NCI-H748 treated with DMSO at 0.1 percent for 48 hours (cell line): Measurements from ENCODE around the gene GLUL.
"Not testable (repeated sequence)": the region's sequence is repeated elsewhere in the genome, so short reads cannot be mapped to it uniquely, and the experiment has no call there.

Source experiments
- DNase-seq: peaks from one replicate; lab custom pipeline; 2025; lab: John Stamatoyannopoulos, UW

Gene GLUL

GRCh38 chr1:182368358-182368757 is 23.2 kb downstream of the GLUL start:
- DNase-seq = no peak

GRCh38 chr1:182367926-182368325 is 23.7 kb downstream of the GLUL start:
- DNase-seq = no peak

GRCh38 chr1:182366596-182366995 is 25.0 kb downstream of the GLUL start:
- DNase-seq = no peak

- no peak for DNase-seq
These were observed 31.9 kb downstream of the GLUL start for GRCh38 chr1:182359645-182360044.

- DNase-seq = peak; percentile 8
These were observed 33.7 kb downstream of the GLUL start for GRCh38 chr1:182357913-182358312.

- DNase-seq = no peak
These were observed 34.4 kb downstream of the GLUL start for GRCh38 chr1:182357171-182357570.

- no peak for DNase-seq
These were observed 35.9 kb downstream of the GLUL start for GRCh38 chr1:182355723-182356098.

- DNase-seq = no peak
These were observed 39.7 kb downstream of the GLUL start for GRCh38 chr1:182351790-182352364.

- DNase-seq = no peak
These were observed 40.8 kb downstream of the GLUL start for GRCh38 chr1:182350839-182351238.

- DNase-seq = no peak
These were observed 42.4 kb downstream of the GLUL start for GRCh38 chr1:182348961-182349747.

- DNase-seq = no peak
These were observed 44.6 kb downstream of the GLUL start for GRCh38 chr1:182347019-182347418.

GRCh38 chr1:182340233-182341058 is 51.1 kb downstream of the GLUL start:
- no peak for DNase-seq

GRCh38 chr1:182339684-182340083 is 51.9 kb downstream of the GLUL start:
- no peak for DNase-seq

- DNase-seq = no peak
These were observed 52.7 kb downstream of the GLUL start for GRCh38 chr1:182338806-182339370.

- no peak for DNase-seq
These were observed 53.6 kb downstream of the GLUL start for GRCh38 chr1:182337736-182338571.

- DNase-seq = no peak
These were observed 55.6 kb downstream of the GLUL start for GRCh38 chr1:182335771-182336566.

GRCh38 chr1:182333071-182333571 is 58.5 kb downstream of the GLUL start:
- DNase-seq = not testable (repeated sequence)

GRCh38 chr1:182332261-182333060 is 59.1 kb downstream of the GLUL start:
- no peak for DNase-seq
